Neuron (in vitro differentiated cells): ENCODE data around the gene GDI1.
"Not testable (repeated sequence)": the region's sequence is repeated elsewhere in the genome, so short reads cannot be mapped to it uniquely, and the experiment has no call there.

ENCODE experiments used
- H2AFZ ChIP-seq: one replicate; pipeline ENCODE4 v1.6.1; 2013; ENCODE audit warnings: low read depth, mild to moderate bottlenecking, inconsistent platforms, low read length, moderate library complexity
- H3K27me3 ChIP-seq: one replicate; pipeline ENCODE4 v1.6.1; 2013; ENCODE audit warnings: low read length; ENCODE audit not compliant: insufficient read depth
- H3K36me3 ChIP-seq: one replicate; pipeline ENCODE4 v1.6.1; 2013; ENCODE audit warnings: low read length; ENCODE audit not compliant: insufficient read depth
- H3K4me1 ChIP-seq: one replicate; pipeline ENCODE4 v1.6.1; 2013; ENCODE audit warnings: low read length; ENCODE audit not compliant: insufficient read depth
- H3K4me3 ChIP-seq: 2 replicates; pipeline ENCODE4 v1.5.1; 2013; ENCODE audit warnings: mild to moderate bottlenecking, low read length, moderate library complexity
- H3K9me3 ChIP-seq: one replicate; pipeline ENCODE4 v1.6.1; 2013; ENCODE audit warnings: low read length

Gene GDI1

DNA sequence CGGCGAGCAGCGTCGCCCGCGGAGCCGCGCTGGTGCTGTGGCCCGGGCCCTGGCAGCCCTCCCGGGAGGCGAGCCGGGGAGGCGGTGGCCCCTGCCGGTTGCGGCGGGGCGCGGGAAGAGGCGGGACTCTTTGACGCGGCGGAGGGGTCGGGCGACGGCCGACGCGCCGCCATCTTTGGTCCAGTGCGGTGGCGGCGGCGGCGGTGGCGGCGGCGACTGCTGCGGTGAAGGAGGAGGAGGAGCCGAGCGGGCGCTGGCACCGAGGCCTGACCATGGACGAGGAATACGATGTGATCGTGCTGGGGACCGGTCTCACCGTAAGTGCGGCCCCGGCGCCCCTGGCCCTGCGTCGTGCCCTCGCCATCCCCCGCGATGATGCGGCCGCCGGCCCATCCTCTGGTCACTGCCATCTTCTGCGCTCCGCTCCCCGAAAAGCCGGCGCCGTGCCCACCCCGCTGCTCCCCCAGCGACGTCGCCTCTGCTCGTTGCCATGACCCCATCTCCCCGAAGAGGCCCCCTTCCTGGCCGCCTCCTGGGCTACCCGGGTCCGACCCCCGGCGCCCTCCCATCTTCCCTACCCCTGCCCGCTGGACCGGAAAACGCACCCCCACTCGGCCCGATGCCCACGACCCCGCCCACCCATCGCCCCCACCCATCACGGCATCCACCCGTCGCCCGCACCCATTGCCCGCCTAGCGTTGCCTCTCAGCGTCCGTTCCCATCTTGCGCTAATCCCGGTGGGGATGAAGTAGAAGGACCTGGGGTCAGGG, at the start of gene GDI1:
GDI1 (plus strand) TSS at position 172 of the 770 bp plus-strand sequence; CDS start at position 273, 101 bp downstream.
- Histone ChIP-seq H3K9me3 (no peaks in the 10 kb centered on the region), H2AFZ (no peak within 1 kb of the TSS), H3K36me3 (peaks cover 45% of the 10 kb centered on the region), H3K4me3 (peak within 1 kb of the TSS; percentile 55), H3K4me1 (peaks cover 10% of the 10 kb centered on the region), H3K27me3 (no peaks in the 10 kb centered on the region)

GRCh38 chrX:154388094-154388493, 48.9 kb upstream of the GDI1 start:
- H3K36me3 ChIP-seq, result not testable (repeated sequence)

DNA sequence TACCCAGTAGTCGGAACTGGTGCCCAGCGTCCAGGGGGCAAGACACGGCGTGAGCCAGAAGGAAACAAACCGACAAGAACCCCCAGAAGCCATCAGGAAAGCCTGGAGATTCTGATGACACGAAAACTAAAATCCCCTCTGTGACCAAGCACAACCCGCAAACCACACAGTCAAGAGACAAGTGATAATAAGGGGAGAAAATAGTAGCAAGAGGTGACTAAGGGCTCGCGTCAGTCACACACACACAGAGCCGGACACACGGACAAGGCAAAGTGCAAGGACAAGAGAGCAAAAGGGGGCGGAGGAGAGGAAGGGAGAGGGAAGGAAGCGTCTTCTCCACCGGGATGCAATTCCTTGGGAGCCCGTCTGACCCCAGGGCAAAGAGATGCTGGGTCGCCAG, 48.3 kb upstream of the GDI1 start:
- H3K36me3 ChIP-seq, H3K4me1 ChIP-seq, H3K27me3 ChIP-seq, H3K4me3 ChIP-seq, H2AFZ ChIP-seq, H3K9me3 ChIP-seq: not testable (repeated sequence)

More at GRCh38 chrX:154388094-154388493, 48.9 kb upstream of the GDI1 start:
- H3K4me3 ChIP-seq, H3K27me3 ChIP-seq, H2AFZ ChIP-seq, H3K4me1 ChIP-seq, H3K9me3 ChIP-seq: not testable (repeated sequence)

DNA sequence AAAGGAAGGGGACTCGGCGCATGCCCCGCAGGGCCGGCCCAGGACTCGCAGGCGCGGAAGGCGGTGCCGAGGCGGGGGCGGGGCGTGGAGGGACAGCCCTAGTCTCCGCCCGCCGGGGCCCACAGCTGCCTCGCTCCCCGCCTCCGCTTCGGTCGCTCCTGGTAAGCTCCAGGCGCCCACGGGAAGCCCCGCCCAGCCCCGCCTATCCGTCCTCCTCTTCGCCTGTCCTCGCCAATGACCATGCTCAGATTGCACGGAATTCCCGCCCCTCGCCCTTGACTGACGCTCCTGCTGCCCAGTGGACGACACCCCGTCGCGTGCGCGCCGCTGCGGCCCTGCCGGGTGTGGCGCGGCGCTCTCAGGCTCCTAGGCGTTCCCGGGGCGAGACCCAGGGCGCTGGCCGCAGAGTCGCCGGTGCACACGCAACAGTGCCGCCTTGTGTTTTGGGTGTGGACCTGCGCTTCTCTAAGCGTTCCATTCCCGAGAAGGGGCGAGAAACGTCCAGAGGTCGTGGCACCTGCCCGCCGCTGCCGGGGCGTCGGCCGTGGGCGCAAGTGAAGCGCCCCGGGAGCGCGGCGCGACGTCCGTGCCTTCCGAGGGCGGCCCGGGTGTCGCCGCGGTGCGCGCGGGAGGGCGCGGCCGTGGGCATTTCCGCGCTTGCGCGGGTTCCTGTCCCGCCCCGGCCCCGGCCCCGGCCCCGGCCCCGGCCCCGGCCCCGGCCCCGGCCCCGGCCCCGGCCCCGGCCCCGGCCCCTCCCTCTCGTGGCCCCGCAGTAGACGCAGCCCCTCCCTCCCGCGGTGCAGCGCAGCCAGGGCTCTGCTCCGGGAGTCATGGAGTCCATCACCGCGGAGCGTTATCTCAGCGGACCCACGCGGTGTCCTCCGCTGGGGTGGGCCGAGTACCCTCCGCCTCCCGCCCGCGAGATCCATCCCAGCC, 46.9 kb upstream of the GDI1 start:
- not testable (repeated sequence) for H3K4me3 ChIP-seq, H3K36me3 ChIP-seq, H2AFZ ChIP-seq, H3K27me3 ChIP-seq, H3K9me3 ChIP-seq, H3K4me1 ChIP-seq

GRCh38 chrX:154396363-154396762, 40.6 kb upstream of the GDI1 start:
- Histone ChIP-seq H3K4me1 (peaks cover 15% of the 10 kb centered on the region), H3K36me3 (peaks cover 21% of the 10 kb centered on the region)
- not testable (repeated sequence) for H3K9me3 ChIP-seq, H3K4me3 ChIP-seq, H2AFZ ChIP-seq, H3K27me3 ChIP-seq

DNA sequence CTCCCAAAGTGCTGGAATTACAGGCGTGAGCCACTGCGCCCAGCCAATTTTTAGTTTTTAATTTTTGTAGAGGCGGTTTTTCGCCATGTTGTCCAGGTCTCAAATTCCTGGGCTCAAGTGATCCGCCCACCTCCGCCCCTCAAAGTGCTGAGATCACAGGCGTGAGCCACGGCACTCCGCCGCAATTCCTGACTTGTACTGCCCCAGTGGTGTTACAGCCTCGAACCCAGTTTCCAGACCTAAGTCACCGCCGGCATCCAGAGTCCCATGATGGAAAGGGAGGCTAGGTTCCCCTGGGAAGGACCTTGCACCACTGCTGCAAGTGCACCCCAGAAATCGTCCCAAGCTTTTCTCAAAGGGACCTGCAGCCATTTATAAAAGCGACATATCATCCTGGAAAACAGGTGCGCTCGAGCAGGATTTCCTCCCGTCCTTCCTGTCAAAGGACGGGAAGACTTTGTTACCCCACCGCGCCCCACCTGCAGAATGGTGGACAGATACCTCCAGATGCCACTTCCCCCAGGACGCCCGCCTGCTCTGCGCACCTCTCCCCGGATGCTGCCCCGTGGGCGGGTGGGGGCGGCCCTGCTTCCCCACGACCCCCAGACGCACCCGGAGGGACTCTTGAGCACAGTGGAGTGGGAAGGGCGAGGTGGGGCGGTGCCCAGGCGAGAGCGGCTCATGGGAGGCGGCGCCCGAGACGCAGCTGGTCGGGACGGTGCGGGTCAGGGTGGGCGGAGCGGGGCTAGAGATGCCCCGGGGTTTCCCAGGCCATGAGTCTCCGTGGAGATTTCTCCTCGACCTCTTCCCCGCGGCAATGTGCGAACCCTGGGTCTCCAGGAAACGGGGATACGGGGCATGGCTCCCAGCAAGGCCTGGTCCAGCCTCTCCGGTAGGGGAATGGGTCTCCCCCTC, 39.7 kb upstream of the GDI1 start:
- no peak overlapping the region for H2AFZ ChIP-seq
- peaks cover 21% of the 10 kb centered on the region for H3K36me3 ChIP-seq
- no peaks in the 10 kb centered on the region for H3K27me3 ChIP-seq

DNA sequence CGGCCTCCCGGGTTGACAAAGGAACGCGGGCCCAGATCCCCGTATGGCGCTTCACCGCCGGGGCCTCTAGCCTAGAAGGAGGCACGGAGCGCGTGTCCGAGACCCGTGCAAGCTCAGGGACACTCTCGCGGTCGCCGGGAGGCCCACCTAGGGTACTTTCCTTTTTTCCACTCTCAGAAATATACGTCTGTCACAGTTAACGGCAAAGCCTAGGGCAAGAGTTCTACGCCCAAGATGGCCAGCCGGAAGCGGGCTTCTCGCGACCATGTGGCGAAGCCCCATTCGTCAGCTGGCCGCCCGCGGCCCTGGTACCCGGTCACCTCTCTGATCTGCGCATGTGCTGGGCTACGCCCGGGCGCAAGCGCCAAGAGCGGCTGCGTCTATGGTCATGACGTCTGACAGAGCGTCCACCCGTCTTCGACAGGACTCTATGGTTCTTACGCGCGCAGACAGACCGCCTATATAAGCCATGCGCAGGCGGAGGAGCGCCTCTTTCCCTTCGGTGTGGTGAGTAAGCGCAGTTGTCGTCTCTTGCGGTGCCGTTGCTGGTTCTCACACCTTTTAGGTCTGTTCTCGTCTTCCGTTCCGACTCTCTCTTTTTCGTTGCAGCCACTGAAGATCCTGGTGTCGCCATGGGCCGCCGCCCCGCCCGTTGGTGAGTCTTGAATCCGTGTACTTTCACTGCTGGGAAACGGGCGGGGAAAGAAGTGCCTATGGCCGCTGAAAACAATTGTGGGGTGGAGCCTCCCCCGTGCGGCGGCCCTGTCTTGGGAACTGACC, 38.9 kb upstream of the GDI1 start, which contains the start of gene RPL10:
RPL10 (plus strand) TSS at position 490 of the 780 bp plus-strand sequence; CDS start at position 633, 143 bp downstream.
- peaks cover 15% of the 10 kb centered on the region for H3K4me1 ChIP-seq
- no peaks in the 10 kb centered on the region for H3K27me3 ChIP-seq
- H3K4me3 ChIP-seq, result peak within 1 kb of the TSS; percentile 95
- no peak within 1 kb of the TSS for H2AFZ ChIP-seq
- peaks cover 21% of the 10 kb centered on the region for H3K36me3 ChIP-seq
- no peaks in the 10 kb centered on the region for H3K9me3 ChIP-seq

More for the DNA sequence above, 39.7 kb upstream of the GDI1 start:
- peaks cover 15% of the 10 kb centered on the region for H3K4me1 ChIP-seq
- H3K4me3 ChIP-seq, result peak overlapping the region; percentile 95
- H3K9me3 ChIP-seq, result no peaks in the 10 kb centered on the region

DNA sequence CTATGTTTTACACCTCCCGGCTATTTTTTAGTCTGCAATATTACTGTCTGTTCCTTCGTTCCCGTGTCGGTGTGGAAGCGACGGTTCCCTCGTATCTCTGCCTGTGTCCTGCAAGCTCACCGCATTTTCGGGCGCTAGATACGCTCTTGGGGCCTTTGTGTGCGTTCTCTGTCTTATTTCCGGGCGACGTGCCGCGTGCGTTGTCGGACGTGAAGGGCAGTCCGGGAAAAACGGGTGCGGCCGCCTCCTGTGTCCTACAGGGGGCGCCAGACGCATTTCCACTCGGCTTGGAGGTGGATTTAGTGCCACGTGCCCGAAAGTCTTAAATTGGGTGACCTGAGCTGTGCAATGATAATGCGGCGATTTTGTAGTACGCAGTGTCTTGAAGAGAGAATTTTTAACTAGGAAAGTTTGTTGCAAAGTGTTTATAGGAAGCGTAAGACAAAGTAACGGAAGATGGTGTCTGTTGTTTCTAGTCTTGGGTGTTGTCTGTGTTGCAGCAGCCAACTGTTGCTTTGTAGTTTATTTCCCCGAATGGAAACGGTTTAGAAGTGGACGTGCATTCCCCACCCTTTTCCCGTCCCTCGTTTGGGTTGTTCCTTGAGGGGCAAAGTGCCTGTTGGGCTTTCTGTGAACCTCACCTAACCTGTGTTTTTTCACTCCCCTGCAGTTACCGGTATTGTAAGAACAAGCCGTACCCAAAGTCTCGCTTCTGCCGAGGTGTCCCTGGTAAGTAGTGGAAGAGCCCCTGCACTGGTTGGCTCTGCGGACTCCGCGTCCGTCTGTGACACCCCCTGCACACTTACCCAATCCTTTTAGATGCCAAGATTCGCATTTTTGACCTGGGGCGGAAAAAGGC, 38.1 kb upstream of the GDI1 start:
- no peaks in the 10 kb centered on the region for H3K27me3 ChIP-seq
- peaks cover 15% of the 10 kb centered on the region for H3K4me1 ChIP-seq
- H3K9me3 ChIP-seq, result no peaks in the 10 kb centered on the region
- no peak overlapping the region for H2AFZ ChIP-seq
- peak overlapping the region; percentile 95 for H3K4me3 ChIP-seq
- peaks cover 21% of the 10 kb centered on the region for H3K36me3 ChIP-seq

DNA sequence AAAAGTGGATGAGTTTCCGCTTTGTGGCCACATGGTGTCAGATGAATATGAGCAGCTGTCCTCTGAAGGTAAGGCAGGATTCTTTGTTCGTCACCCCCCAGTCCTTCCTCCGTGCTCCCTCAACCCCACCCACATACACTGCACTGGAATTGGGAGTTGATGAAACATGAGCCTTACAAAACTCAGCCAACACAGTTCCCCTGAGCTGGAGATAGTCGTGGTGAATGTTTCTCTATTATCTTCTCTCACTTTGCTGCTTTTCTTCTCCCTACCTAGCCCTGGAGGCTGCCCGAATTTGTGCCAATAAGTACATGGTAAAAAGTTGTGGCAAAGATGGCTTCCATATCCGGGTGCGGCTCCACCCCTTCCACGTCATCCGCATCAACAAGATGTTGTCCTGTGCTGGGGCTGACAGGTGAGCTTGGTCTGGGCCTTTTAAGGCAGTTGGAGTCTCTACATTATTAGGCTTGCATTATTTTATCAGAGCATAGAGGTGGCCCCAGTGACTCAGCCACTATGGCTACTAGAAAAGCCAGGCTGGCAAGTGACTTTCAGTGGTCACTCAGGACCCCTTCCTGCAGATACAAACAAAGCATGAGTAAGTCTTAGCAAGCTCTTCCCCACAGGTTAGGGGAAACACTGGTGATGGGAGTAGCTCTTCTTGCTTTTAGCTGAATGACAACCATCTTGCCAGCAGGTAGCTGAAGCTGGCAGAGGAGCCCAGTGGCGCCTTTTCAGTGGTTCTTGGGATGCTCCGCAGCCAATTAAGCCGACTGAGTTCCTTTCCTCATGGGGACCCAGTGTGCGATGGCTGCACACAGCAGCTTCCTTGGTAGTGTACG, 37.2 kb upstream of the GDI1 start:
- peak overlapping the region; percentile 95 for H3K4me3 ChIP-seq
- peaks cover 21% of the 10 kb centered on the region for H3K36me3 ChIP-seq
- no peak overlapping the region for H2AFZ ChIP-seq
- peaks cover 15% of the 10 kb centered on the region for H3K4me1 ChIP-seq
- H3K27me3 ChIP-seq, result no peaks in the 10 kb centered on the region
- no peaks in the 10 kb centered on the region for H3K9me3 ChIP-seq

DNA sequence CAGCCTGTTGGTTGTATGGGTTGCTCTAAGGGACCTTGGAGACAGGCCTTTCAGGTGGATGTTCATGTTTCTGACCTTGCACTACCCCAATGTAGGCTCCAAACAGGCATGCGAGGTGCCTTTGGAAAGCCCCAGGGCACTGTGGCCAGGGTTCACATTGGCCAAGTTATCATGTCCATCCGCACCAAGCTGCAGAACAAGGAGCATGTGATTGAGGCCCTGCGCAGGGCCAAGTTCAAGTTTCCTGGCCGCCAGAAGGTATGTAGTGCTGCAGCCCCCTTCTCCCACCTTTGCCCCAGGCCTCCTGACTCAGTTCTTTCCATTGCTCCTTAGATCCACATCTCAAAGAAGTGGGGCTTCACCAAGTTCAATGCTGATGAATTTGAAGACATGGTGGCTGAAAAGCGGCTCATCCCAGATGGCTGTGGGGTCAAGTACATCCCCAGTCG, 36.6 kb upstream of the GDI1 start:
- peaks cover 21% of the 10 kb centered on the region for H3K36me3 ChIP-seq
- not testable (repeated sequence) for H3K9me3 ChIP-seq, H3K4me3 ChIP-seq, H2AFZ ChIP-seq, H3K27me3 ChIP-seq
- peaks cover 15% of the 10 kb centered on the region for H3K4me1 ChIP-seq
